Gastrocnemius medialis (tissue), 4 donors: Measurements from ENCODE around the gene SLCO1B3. TPM values are rescaled to one million over a fixed set of nuclear protein-coding genes. Genes with fewer than 3 reads are reported as not detected.

Experiments
- ATAC-seq, 2 donors: fragments of 150-250 bp; one replicate each; pipeline ENCODE4 v1.9.1; 2016
- DNase-seq, 2 donors: peaks; one replicate each; pipeline ENCODE4 v3.0.0-alpha.2; 2019
- H3K27ac ChIP-seq, 4 donors: fragments of 200-600 bp; sonication (generic); 1 replicate in 1 of 4; 2 replicates in 3 of 4; pipeline ENCODE4 v1.5.1; 2016 to 2018; ENCODE audit warnings: mild to moderate bottlenecking in 2 of 4, moderate library complexity in 1 of 4
- H3K27me3 ChIP-seq, 3 donors: fragments of 200-600 bp; sonication (generic) in 2 of 3; 1 replicate in 1 of 3; 2 replicates in 2 of 3; pipeline versions ENCODE4 v1.5.1 to v1.6.0; 2016 to 2019; ENCODE audit warnings: mild to moderate bottlenecking in 1 of 3, moderate library complexity in 1 of 3
- H3K36me3 ChIP-seq, 2 donors: fragments of 200-600 bp; sonication (generic) in 1 of 2; one replicate each; pipeline ENCODE4 v1.5.1; 2017 to 2018
- H3K4me1 ChIP-seq, 2 donors: fragments of 200-600 bp; sonication (generic) in 1 of 2; one replicate each; pipeline ENCODE4 v1.5.1; 2016 to 2017; ENCODE audit warnings: mild to moderate bottlenecking in 2 of 2
- H3K4me3 ChIP-seq, 4 donors: fragments of 200-600 bp; sonication (generic) in 3 of 4; 1 replicate in 1 of 4; 2 replicates in 3 of 4; pipeline ENCODE4 v1.5.1; 2016 to 2019; ENCODE audit warnings: mild to moderate bottlenecking in 2 of 4
- H3K9me3 ChIP-seq, 3 donors: fragments of 200-600 bp; sonication (generic) in 2 of 3; 1 replicate in 1 of 3; 2 replicates in 2 of 3; pipeline ENCODE4 v1.5.1; 2016 to 2019
- CTCF ChIP-seq, 5 experiments: fragments of 450-650 bp in 3 of 5; fragments of 200-600 bp in 2 of 5; sonication (generic) in 2 of 5; IDR thresholded peaks in 4 of 5; conservative IDR thresholded peaks in 1 of 5; 1 replicate in 4 of 5; 2 replicates in 1 of 5; pipeline ENCODE4 v1.5.1; 2016 to 2019; ENCODE audit warnings: antibody characterized with exemption in 5 of 5, mild to moderate bottlenecking in 3 of 5, moderate library complexity in 3 of 5
- POLR2A ChIP-seq, 2 donors: fragments of 450-650 bp; IDR thresholded peaks; one replicate each; pipeline ENCODE4 v1.6.1; 2017; ENCODE audit warnings: antibody characterized with exemption in 2 of 2, mild to moderate bottlenecking in 2 of 2, moderate library complexity in 2 of 2
- in situ Hi-C, 4 donors: fragments of 200-750 bp; cut with MboI; loops; one replicate each; pipeline versions ENCODE4 v1.15.0 to v1.8.0; 2017; ENCODE audit warnings: low sequenced_read_pairs in 4 of 4
- intact Hi-C: fragments of 100-400 bp; cut with DNase I; formaldehyde crosslinking; loops from one replicate; pipeline ENCODE4 v1.15.1; 2023; ENCODE audit warnings: low total_unique reads
- total RNA-seq, 4 donors: library from RNA; depleted of rRNA; stranded (reverse); fragments of >200 nt; gene quantifications; one replicate each; pipeline versions ENCODE4 v1.1.0 to v1.2.3, GENCODE V29; 2016

Gene SLCO1B3
- total RNA-seq, 4 donors from 2014 or later: 0.13 TPM; not detected in 3

GRCh38 chr12:20822925-20823324, 12.4 kb downstream of the SLCO1B3 start:
- no peak for ATAC-seq
- intact Hi-C loops (no loop called here), in situ Hi-C loops (no loop called here)

GRCh38 chr12:20829919-20830318, 19.4 kb downstream of the SLCO1B3 start:
- H3K4me1 ChIP-seq: no peaks in the 10 kb centered on the region
- H3K9me3 ChIP-seq: no peaks in the 10 kb centered on the region
- no peaks in the 10 kb centered on the region for H3K27me3 ChIP-seq
- ATAC-seq (no peak), DNase-seq (no peak)
- intact Hi-C loops (no loop called here), in situ Hi-C loops (no loop called here)
- no peaks in the 10 kb centered on the region for H3K36me3 ChIP-seq
- no peak for TF ChIP-seq POLR2A (IDR thresholded peaks at IDR 0.05)
- no peak for TF ChIP-seq CTCF (IDR thresholded peaks at IDR 0.05 in 4 of 5, conservative IDR thresholded peaks at IDR 0.05 in 1 of 5)
- H3K4me3 ChIP-seq: no peak overlapping the region
- no peak overlapping the region for H3K27ac ChIP-seq

More at GRCh38 chr12:20822925-20823324, 12.4 kb downstream of the SLCO1B3 start:
- DNase-seq: no peak
- H3K4me3 ChIP-seq: no peak overlapping the region
- H3K4me1 ChIP-seq: no peaks in the 10 kb centered on the region
- no peak for TF ChIP-seq CTCF (IDR thresholded peaks at IDR 0.05 in 4 of 5, conservative IDR thresholded peaks at IDR 0.05 in 1 of 5)
- no peak for TF ChIP-seq POLR2A (IDR thresholded peaks at IDR 0.05)
- H3K27ac ChIP-seq: no peak overlapping the region
- no peaks in the 10 kb centered on the region for H3K9me3 ChIP-seq
- no peaks in the 10 kb centered on the region for H3K36me3 ChIP-seq
- no peaks in the 10 kb centered on the region for H3K27me3 ChIP-seq

- no peak for TF ChIP-seq CTCF (IDR thresholded peaks at IDR 0.05 in 4 of 5, conservative IDR thresholded peaks at IDR 0.05 in 1 of 5)
- no peak for TF ChIP-seq POLR2A (IDR thresholded peaks at IDR 0.05)
- DNase-seq: no peak
- in situ Hi-C loops (no loop called here), intact Hi-C loops (no loop called here)
- Histone ChIP-seq H3K4me1 (no peaks in the 10 kb centered on the region), H3K36me3 (no peaks in the 10 kb centered on the region), H3K4me3 (no peak overlapping the region), H3K27ac (no peak overlapping the region), H3K27me3 (no peaks in the 10 kb centered on the region), H3K9me3 (no peaks in the 10 kb centered on the region)
- no peak for ATAC-seq
Measured at GRCh38 chr12:20830456-20830855, 20.0 kb downstream of the SLCO1B3 start.

- Histone ChIP-seq H3K36me3 (no peaks in the 10 kb centered on the region), H3K4me3 (no peak overlapping the region), H3K27me3 (no peaks in the 10 kb centered on the region), H3K4me1 (no peaks in the 10 kb centered on the region), H3K9me3 (no peaks in the 10 kb centered on the region), H3K27ac (no peak overlapping the region)
- intact Hi-C loops (no loop called here), in situ Hi-C loops (no loop called here)
- TF ChIP-seq POLR2A (IDR thresholded peaks at IDR 0.05) (no peak), CTCF (IDR thresholded peaks at IDR 0.05 in 4 of 5, conservative IDR thresholded peaks at IDR 0.05 in 1 of 5) (no peak)
- ATAC-seq: no peak
- DNase-seq: no peak
Measured at GRCh38 chr12:20832911-20833310, 22.4 kb downstream of the SLCO1B3 start.

GRCh38 chr12:20852649-20853048, 42.1 kb downstream of the SLCO1B3 start:
- Histone ChIP-seq H3K4me1 (no peaks in the 10 kb centered on the region), H3K27ac (no peak overlapping the region), H3K27me3 (no peaks in the 10 kb centered on the region), H3K4me3 (no peak overlapping the region), H3K36me3 (no peaks in the 10 kb centered on the region), H3K9me3 (peaks cover 0 to 4% (median 0%) of the 10 kb centered on the region in 3 donors)
- in situ Hi-C loops: no loop called here
- intact Hi-C loops: no loop called here
- DNase-seq (no peak), ATAC-seq (no peak)
- TF ChIP-seq POLR2A (IDR thresholded peaks at IDR 0.05): no peak
- no peak for TF ChIP-seq CTCF (IDR thresholded peaks at IDR 0.05 in 4 of 5, conservative IDR thresholded peaks at IDR 0.05 in 1 of 5)
